ENCODE results near the gene S100A7. TPM values are rescaled to one million over a fixed set of nuclear protein-coding genes. Genes with fewer than 3 reads are reported as not detected.

The S100A7 gene
- total and polyA plus RNA-seq, 9 of the 15 experiments (the other 6 are each of a cell fraction or from before 2014, with no cell fraction given) = not detected

- Histone ChIP-seq H3K4me3 (no peak overlapping the region), H3K27ac (ENCODE audit: extremely low read depth, low read depth, low read length) (no peak overlapping the region), H3K9ac (ENCODE audit: insufficient read depth in 1 of 2, low read depth in 2 of 2, low read length in 2 of 2) (no peak overlapping the region), H3K36me3 (ENCODE audit: control insufficient read depth, insufficient read depth, low read length) (no peaks in the 10 kb centered on the region), H3K79me2 (ENCODE audit: control insufficient read depth, insufficient read depth, low read length) (no peaks in the 10 kb centered on the region), H2AFZ (ENCODE audit: low read depth, low read length) (peak overlapping the region; percentile 71; the same call in 1 of the 2 replicates), H3K4me2 (ENCODE audit: insufficient read depth, low read length) (no peak overlapping the region), H3K27me3 (ENCODE audit: control insufficient read depth in 2 of 2, insufficient read depth in 2 of 2, low read length in 2 of 2) (peaks cover 0 to 4% of the 10 kb centered on the region in 2 experiments; a peak in 2 of 5 replicates), H4K20me1 (replicated peaks; ENCODE audit: control insufficient read depth, insufficient read depth, low read length) (no peaks in the 10 kb centered on the region), H3K9me3 (replicated peaks; ENCODE audit: control insufficient read depth, insufficient read depth, low read depth, low read length) (no peaks in the 10 kb centered on the region), H3K9me1 (ENCODE audit: control insufficient read depth, insufficient read depth, low read length) (no peaks in the 10 kb centered on the region), H3K4me1 (replicated peaks in 1 of 2; ENCODE audit: control insufficient read depth in 2 of 2, insufficient read depth in 2 of 2, low read length in 2 of 2) (no peaks in the 10 kb centered on the region; a peak in 1 of 5 replicates)
- BruUV-seq (replicated peaks) = no TSS peak
- intact Hi-C loops (cut with micrococcal nuclease) = no loop called here
- ChIA-PET CTCF (ENCODE audit: low intra/inter-chr PET ratio) (interaction anchor here (0.5 to 1.3 kb wide), 3 partner anchors 25 to 113 kb away, joined by 3 to 8 read pairs (median 4); no protein-coding TSS in a partner anchor), POLR2A (no interaction called here)
- in situ Hi-C loops (cut with MboI) = no loop called here
- peak; percentile 73 to 80 (median 78) for DNase-seq (ENCODE audit: extremely low read depth in 1 of 4, low spot score in 3 of 4)
- ATAC-seq = peak; percentile 95
- 28% methylated on average over 23 of the region's 23 CpGs for WGBS (ENCODE audit: insufficient coverage, low coverage, missing lambda C conversion rate)
- FAIRE-seq = peak; percentile 86
- peak; percentile 67; the same call in 1 of the 2 replicates for TF ChIP-seq MIER1 (IDR thresholded peaks at IDR 0.05; ENCODE audit: low read depth)
- TF ChIP-seq NCOA2 (IDR thresholded peaks at IDR 0.05; ENCODE audit: partially characterized antibody in 2 of 2) = no peak
- TF ChIP-seq ZNF444 (CRISPR knock-in tag; IDR thresholded peaks at IDR 0.05) = no peak
- peak; percentile 52; the same call in 1 of the 2 replicates for TF ChIP-seq XRCC5 (IDR thresholded peaks at IDR 0.05; ENCODE audit: low read depth, low read length)
- TF ChIP-seq U2AF1 (optimal IDR thresholded peaks at IDR 0.05; ENCODE audit: low read depth, low read length) = no peak
- no peak for TF ChIP-seq SNRNP70 (optimal IDR thresholded peaks at IDR 0.05; ENCODE audit: low read depth, low read length)
- peak; percentile 15; the same call in 1 of the 2 replicates for TF ChIP-seq USF1 (CRISPR knock-in tag; IDR thresholded peaks at IDR 0.05)
- peak; percentile 73 to 91 (median 87) for TF ChIP-seq CTCF (IDR thresholded peaks at IDR 0.05 in 2 of 3, conservative IDR thresholded peaks at IDR 0.05 in 1 of 3; ENCODE audit: insufficient read depth in 2 of 3, low read depth in 1 of 3, low read length in 3 of 3)
- TF ChIP-seq RAD21 (CRISPR knock-in tag; conservative IDR thresholded peaks at IDR 0.05 in 1 of 2, IDR thresholded peaks at IDR 0.05 in 1 of 2) = peak; percentile 33 to 63
- no peak for TF ChIP-seq SMARCA4 (IDR thresholded peaks at IDR 0.05)
- 0 out of 2 replicates have a peak, but pooled peaks have one; percentile 17 for TF ChIP-seq JUND (IDR thresholded peaks at IDR 0.05; ENCODE audit: borderline replicate concordance, low read depth, low read length)
- TF ChIP-seq JUND (tag; IDR thresholded peaks at IDR 0.05; ENCODE audit: borderline replicate concordance, low read depth, low read length) = no peak
- TF ChIP-seq MAX (CRISPR knock-in tag; IDR thresholded peaks at IDR 0.05) = peak; percentile 86
- no peak for TF ChIP-seq E2F4 (CRISPR knock-in tag; IDR thresholded peaks at IDR 0.05; ENCODE audit: low read depth)
- peak; percentile 66 for TF ChIP-seq CXXC5 (CRISPR knock-in tag; IDR thresholded peaks at IDR 0.05)
- TF ChIP-seq ATF1 (CRISPR knock-in tag; IDR thresholded peaks at IDR 0.05) = no peak
- TF ChIP-seq ATF1 (tag; IDR thresholded peaks at IDR 0.05) = 0 out of 2 replicates have a peak, but pooled peaks have one; percentile 12
Observed at GRCh38 chr1:153465811-153466636, 5.6 kb upstream of the S100A7 start.

Measured in K562 (cell line).